GM12801 (cell line): Measurements from ENCODE around the gene PROP1.

Experiments used
- TF ChIP-seq, protein P1 (sequence below): IDR thresholded peaks from one replicate; pipeline ENCODE4 v1.5.1; 2011; ENCODE audit warnings: control low read depth; ENCODE audit not compliant: insufficient read length; ENCODE audit errors: extremely low read depth

Gene PROP1

DNA sequence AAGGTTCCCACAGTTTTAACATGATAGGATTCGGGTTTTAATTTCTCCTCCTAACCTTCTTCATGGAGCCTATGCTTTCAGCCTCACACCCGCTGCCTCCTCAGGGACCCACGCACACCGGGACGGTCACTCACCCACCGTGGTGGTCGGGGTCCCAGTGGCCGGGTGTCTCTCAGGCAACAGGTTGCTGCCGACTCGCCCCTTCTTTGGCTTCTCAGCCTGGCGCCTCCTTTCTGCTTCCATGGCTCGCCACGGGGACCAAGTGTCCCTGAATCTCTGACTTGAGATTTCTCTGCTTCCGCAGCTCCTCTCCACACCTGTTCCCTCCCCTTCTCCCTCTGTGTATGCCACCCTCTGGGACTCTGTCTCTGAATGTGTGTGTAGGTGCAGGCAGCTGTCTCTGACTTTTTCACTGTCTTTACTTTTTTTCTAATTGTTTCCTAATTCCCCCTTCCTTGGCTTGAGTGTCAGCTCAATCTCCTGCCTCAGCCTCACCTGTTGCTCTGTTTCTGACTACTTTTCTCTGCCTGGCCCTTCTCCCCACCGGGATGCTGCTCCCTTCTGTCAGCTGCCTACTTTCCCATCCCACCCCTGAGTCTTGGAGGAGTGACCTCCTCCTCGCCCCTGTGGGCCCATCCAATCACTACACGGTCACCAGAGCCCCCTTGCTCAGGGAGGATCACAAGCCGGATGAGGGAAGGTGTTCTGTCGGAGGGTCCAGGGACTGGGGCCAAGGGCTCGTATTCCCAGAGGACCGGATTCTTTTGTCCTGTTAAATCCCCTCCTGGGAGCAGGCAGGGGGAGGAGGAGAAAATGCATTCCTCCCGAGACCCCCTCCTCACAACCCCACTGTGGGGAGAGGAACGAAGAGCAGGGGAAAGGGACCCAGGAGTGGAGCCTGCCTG, at the start of gene PROP1:
Gene PROP1, minus strand, starts transcription at position 552 of the 905 bp plus-strand sequence. Its CDS starts 309 bp downstream, at position 243.
- TF ChIP-seq, protein P1, sequence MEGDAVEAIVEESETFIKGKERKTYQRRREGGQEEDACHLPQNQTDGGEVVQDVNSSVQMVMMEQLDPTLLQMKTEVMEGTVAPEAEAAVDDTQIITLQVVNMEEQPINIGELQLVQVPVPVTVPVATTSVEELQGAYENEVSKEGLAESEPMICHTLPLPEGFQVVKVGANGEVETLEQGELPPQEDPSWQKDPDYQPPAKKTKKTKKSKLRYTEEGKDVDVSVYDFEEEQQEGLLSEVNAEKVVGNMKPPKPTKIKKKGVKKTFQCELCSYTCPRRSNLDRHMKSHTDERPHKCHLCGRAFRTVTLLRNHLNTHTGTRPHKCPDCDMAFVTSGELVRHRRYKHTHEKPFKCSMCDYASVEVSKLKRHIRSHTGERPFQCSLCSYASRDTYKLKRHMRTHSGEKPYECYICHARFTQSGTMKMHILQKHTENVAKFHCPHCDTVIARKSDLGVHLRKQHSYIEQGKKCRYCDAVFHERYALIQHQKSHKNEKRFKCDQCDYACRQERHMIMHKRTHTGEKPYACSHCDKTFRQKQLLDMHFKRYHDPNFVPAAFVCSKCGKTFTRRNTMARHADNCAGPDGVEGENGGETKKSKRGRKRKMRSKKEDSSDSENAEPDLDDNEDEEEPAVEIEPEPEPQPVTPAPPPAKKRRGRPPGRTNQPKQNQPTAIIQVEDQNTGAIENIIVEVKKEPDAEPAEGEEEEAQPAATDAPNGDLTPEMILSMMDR = no peak

DNA sequence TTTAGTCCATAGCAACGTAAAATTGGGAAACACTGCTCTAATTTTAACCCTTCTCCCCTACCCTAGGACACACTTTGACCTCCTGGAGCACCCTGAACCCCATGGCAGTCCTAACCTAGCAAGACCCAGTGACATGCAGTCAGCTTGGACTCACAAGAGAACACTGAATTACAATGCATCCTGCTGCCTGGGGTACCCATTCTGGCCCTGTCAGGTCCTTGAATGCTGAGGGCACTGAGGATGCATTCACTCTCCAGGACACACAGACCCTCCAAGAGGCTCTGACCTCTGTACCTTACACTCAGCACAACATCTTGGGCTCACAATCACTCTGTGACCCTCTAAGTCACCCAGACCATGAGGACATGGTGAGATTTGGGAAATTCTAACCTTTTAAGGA, 1.8 kb upstream of the PROP1 start:
- TF ChIP-seq, protein P1 = no peak

GRCh38 chr5:177997319-177997670, 1.3 kb upstream of the PROP1 start:
- TF ChIP-seq, protein P1 = no peak

DNA sequence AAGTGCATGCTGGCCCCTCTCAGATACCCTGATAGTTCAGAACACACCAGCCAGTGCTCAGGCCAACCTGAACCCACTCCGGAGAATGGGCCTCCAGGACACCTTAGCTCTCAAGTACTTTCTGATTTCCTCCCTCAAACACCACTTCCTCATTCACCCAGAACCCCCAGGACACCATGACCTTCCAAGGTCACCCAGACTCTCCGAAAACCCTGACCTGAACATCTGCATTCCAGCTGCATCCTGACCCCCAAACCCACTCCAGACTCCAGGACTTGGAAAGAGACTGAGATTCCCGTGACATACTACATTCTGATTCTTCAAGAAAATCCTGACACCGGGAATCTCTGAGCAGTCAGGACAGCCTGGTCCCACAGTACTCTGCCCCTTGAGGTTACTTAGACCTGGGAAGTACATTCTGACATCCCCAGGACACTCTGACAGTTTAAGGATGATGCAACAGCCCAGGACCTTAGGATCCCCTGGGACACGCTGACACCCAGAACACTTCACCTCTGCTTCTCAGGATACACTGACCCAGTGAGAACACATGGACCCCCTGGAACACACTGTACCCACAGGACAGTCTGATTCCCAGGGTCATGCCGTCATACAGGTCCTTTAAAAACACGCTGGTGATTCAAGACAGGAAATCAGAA, 747 bp upstream of the PROP1 start:
- TF ChIP-seq, protein P1 = no peak

DNA sequence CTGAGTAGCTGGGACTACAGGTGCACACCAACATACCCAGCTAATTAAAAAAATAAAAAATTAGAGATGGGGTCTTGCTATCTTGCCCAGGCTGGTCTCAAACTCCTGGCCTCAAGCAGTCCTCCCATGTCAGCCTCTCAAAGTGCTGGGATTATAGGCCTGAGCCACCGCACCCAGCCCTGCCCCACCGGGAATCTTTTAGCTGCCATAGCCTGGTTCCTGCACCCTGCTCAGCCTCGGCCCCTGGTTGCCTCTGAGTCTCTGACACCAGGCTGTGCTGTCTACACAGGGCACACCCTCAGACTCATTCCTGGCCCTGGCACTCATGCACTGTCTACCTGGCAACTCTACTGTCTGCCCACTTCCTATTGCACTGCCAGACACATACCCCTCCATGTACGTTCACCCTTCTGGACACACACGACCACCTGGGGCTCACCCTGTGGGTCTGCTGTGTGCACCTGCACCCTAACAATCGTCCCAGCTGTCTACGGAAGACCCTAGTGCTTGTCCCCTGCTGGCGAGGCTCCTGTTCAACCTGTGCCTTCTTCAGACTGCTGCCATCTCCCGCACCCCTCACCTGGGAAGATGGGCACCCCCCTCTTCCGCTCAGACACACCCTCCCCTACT, 1.4 kb downstream of the PROP1 start:
- TF ChIP-seq, protein P1 = no peak

DNA sequence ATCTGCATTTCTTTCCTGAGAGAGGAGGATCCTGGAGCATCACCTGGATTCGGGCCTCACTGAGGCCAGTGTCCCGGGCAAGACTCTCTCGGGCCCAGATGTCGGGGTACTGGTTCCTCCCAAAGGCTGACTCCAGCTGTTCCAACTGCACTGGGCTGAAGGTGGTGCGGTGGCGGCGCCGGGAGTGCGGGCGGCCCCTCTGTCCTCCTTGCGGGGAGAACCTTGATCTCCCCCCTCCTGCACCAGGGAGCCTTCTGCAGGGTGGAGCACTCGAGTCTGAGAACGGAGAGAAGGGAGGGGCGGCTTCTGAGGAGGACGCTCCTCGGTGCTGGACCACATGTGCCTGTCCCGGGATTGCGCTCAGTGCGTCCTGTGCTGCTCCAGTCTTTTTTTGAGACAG, 2.0 kb downstream of the PROP1 start:
- TF ChIP-seq, protein P1 = no peak

DNA sequence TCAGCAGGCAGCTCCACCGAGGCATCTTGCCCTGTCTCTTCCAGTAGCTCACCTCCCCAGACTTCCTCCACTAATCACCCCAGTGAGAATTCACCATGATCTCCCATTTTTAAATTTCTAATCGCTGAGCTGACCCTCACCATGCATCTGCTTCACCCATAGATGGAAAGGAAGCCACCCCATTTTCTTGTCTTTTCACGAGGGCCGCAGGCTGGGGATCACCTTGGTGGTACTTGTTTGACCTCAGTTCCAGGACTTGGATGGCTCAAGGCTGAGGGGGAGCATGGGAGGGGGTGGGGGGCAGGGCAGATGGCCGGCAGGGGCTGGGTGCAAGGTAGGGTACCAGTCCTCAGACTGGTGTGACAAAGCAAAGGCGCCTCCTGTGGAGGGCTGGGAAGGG, 3.6 kb downstream of the PROP1 start:
- TF ChIP-seq, protein P1 = no peak
